ENCODE results near the gene SFT2D3. TPM values are rescaled to one million over a fixed set of nuclear protein-coding genes. Genes with fewer than 3 reads are reported as not detected.
A peak's percentile ranks its signal among the peaks of the same experiment; 100 is the strongest.

Gene SFT2D3
- total RNA-seq, 2 donors from 2014 or later: 11.2 to 11.9 TPM

GRCh38 chr2:127673291-127674069, 27.8 kb upstream of the SFT2D3 start:
- DNase-seq: peak in 1 of 4 donors; percentile 1
- whole genome bisulfite sequencing, 2 donors: 79 to 91% methylated on average over 16 to 17 of the region's 17 CpGs

GRCh38 chr2:127674241-127675209, 26.8 kb upstream of the SFT2D3 start:
- H3K36me3 ChIP-seq (replicated peaks in 1 of 2; ENCODE audit: insufficient read depth in 1 of 2, low read depth in 2 of 2): no peaks in the 10 kb centered on the region
- WGBS, 2 donors: 22 to 73% methylated on average over 2 to 40 of the region's 72 CpGs
- peaks cover 13% of the 10 kb centered on the region for H3K4me1 ChIP-seq
- peak overlapping the region in 2 of 4 donors; percentile 28 to 29 for H3K27ac ChIP-seq
- no peaks in the 10 kb centered on the region for H3K9me3 ChIP-seq
- peaks cover 0 to 6% of the 10 kb centered on the region in 2 donors for H3K27me3 ChIP-seq
- DNase-seq (peak in 1 of 4 donors; percentile 14), ATAC-seq (peak; percentile 41)
- peak overlapping the region in 1 of 2 donors; percentile 32 for H3K4me3 ChIP-seq
- intact Hi-C loops (cut with DNase I): no loop called here
- TF ChIP-seq CTCF (IDR thresholded peaks at IDR 0.05) (no peak), POLR2A (IDR thresholded peaks at IDR 0.05) (no peak)

More at GRCh38 chr2:127673291-127674069, 27.8 kb upstream of the SFT2D3 start:
- peak overlapping the region in 2 of 4 donors; percentile 28 to 29 for H3K27ac ChIP-seq
- peaks cover 13% of the 10 kb centered on the region for H3K4me1 ChIP-seq
- no peak overlapping the region for H3K4me3 ChIP-seq
- H3K9me3 ChIP-seq: no peaks in the 10 kb centered on the region
- TF ChIP-seq CTCF (IDR thresholded peaks at IDR 0.05) (no peak), POLR2A (IDR thresholded peaks at IDR 0.05) (no peak)
- intact Hi-C loops (cut with DNase I): no loop called here
- no peak for ATAC-seq
- peaks cover 0 to 6% of the 10 kb centered on the region in 2 donors for H3K27me3 ChIP-seq
- no peaks in the 10 kb centered on the region for H3K36me3 ChIP-seq (replicated peaks in 1 of 2; ENCODE audit: insufficient read depth in 1 of 2, low read depth in 2 of 2)

GRCh38 chr2:127675331-127676261, 25.7 kb upstream of the SFT2D3 start, which contains the start of gene LIMS2:
TSS of gene LIMS2 (minus strand) at chr2:127675530. CDS start at chr2:127675024, 506 bp downstream.
- DNase-seq (peak in 2 of 4 donors; percentile 28 to 41), ATAC-seq (peak; percentile 45)
- Histone ChIP-seq H3K4me3 (peak within 1 kb of the TSS in 1 of 2 donors; percentile 32), H3K9me3 (no peaks in the 10 kb centered on the region), H3K27me3 (peaks cover 0 to 6% of the 10 kb centered on the region in 2 donors), H3K36me3 (replicated peaks in 1 of 2; ENCODE audit: insufficient read depth in 1 of 2, low read depth in 2 of 2) (no peaks in the 10 kb centered on the region), H3K27ac (peak within 1 kb of the TSS in 2 of 4 donors; percentile 24 to 28), H3K4me1 (peaks cover 13% of the 10 kb centered on the region)
- intact Hi-C loops (cut with DNase I): no loop called here
- 2 to 4% methylated on average over 30 to 56 of the region's 56 CpGs for WGBS, 2 donors
- TF ChIP-seq CTCF (IDR thresholded peaks at IDR 0.05) (peak in 1 of 7 experiments; percentile 8), POLR2A (IDR thresholded peaks at IDR 0.05) (no peak)

- ATAC-seq (no peak), DNase-seq (no peak)
- 61 to 97% methylated on average over 2 of the region's 2 CpGs for WGBS, 2 donors
- intact Hi-C loops (cut with DNase I): no loop called here
- H3K4me1 ChIP-seq: peaks cover 13% of the 10 kb centered on the region
- peaks cover 0 to 6% of the 10 kb centered on the region in 2 donors for H3K27me3 ChIP-seq
- no peaks in the 10 kb centered on the region for H3K36me3 ChIP-seq (replicated peaks in 1 of 2; ENCODE audit: insufficient read depth in 1 of 2, low read depth in 2 of 2)
- no peaks in the 10 kb centered on the region for H3K9me3 ChIP-seq
- H3K27ac ChIP-seq: no peak overlapping the region
- TF ChIP-seq CTCF (IDR thresholded peaks at IDR 0.05) (no peak), POLR2A (IDR thresholded peaks at IDR 0.05) (no peak)
- H3K4me3 ChIP-seq: no peak overlapping the region
These were observed 24.4 kb upstream of the SFT2D3 start for GRCh38 chr2:127676906-127677305.

Measured in body of pancreas (tissue), 4 donors.